HG03025 (cell line): Measurements from ENCODE around the gene IGF2.
"Not testable (repeated sequence)": the region's sequence is repeated elsewhere in the genome, so short reads cannot be mapped to it uniquely, and the experiment has no call there.

Experiments used
- ATAC-seq: cut with Tn5 transposase; IDR thresholded peaks from one replicate; pipeline ENCODE4 v1.9.1; 2021; ENCODE audit warnings: mild to moderate bottlenecking, moderate library complexity; ENCODE audit not compliant: unreplicated experiment, low FRiP score

The IGF2 gene

DNA sequence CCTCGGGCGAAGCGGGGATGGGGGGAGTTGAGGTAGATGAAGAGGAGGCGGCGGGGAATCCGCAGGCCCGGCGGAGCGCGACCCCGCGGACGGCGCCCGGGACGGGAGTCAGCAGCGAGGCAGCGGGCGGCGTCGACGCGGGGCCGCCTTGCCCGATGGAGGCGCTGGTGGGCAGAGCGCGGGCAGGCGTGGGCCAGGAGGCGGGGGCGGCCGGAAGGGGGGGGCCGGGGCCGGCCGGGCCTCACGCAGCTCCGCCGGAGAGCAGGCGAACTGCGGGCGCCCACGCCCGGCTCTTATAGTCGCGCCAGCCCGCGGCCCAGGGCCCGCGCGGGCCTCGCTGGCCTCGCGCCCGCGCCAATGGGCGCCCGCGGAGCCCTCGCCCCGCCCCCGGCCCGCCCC is at the start of gene IGF2:
Gene IGF2 (minus strand): TSS at position 267 of the 399 bp plus-strand sequence. CDS start 3,866 bp downstream, outside the sequence.
- ATAC-seq, result no peak

DNA sequence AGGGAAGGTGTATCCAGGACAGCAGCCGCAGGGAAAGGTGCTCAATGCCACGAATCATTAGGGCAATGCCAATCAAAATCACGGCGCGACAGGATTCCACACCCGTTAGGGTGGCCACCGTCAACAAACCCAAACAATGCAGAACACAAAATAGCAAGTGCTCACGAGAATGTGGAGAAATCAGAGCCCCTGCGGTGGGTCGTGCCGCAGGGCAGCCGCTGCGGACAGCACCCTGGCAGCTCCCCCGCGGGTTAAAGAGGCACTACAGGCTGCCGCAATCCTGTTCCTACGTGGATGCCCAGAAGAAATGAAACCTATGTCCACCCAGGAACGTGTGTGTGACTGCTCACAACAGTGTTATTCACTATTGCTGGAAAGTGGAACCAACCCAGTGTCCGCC is 49.6 kb upstream of the IGF2 start:
- no peak for ATAC-seq

GRCh38 chr11:2187280-2187707 is 48.1 kb upstream of the IGF2 start:
- no peak for ATAC-seq

- no peak for ATAC-seq
Observed at GRCh38 chr11:2186669-2187279, 47.6 kb upstream of the IGF2 start.

DNA sequence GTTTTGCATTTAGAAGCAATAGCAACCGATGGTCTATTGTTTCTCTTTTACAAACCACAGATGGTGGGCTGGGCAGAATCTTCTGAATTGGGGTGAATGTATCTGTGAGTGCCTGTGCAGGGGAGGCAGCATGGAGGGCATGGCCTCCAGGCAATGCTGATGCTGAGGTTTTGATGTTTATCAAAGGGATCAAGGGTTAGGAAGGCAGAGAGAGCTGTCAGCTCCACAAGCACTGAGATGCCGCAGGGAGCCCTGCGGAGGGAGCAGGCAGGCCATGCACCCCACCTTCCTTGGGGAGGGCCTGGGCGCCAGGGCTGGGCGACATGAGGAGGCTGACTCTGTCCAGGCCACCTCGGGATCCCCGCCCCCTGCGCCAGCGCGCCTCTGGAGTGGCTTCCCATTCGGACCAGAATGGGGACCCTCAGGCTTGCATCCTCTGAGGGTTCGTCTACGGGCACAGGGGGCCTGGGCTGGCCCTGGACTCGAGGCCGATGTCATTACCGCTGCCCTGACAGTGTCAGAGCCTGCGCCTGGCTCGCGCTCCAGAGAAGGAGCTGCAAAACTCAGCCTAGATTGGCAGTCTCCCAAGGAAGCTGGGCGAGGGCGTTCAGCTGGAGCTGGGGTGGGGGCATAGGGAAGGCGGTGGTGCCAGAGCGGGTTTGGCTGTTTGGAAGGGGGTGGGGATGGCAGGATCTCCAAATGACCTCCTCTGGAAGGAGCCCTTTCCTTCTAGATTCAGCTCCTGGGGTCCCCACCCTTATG is 46.3 kb upstream of the IGF2 start:
- ATAC-seq, result no peak

DNA sequence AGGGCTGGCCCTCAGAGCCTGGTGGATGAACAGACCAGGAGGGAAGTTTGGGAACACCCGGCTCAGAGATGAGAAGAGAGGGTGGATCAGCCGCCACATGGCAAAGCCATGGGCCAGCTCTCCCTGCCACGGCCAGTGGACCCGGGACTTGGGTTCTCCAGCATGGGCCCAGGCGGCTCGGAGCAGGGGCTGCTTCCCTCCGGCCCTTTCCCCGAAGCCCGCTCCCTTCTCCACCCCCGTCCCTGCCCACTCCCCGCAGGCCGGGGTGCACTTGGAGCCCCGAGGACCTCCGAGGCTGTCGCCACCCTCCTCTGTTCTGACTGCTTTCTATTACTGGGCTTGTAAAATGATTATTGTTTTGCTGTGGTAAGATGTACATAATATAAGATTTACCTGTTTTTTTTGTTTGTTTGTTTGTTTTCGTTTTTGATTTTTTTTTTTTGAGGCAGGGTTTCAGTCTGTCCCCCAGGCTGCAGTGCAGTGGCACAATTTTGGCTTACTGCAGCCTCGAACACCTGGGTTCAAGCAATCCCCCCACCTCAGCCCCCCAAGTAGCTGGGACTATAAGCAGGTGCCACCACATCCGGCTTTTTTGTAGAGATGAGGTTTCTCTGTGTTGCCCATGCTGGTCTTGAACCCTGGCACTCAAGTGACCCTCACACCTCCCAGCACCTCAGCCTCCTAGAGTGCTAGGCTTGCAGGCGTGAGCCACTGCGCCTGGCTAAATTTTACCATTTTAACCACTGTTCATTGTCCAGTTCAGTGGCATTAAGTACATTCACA is 43.7 kb upstream of the IGF2 start:
- no peak for ATAC-seq

GRCh38 chr11:2182075-2182474 is 42.9 kb upstream of the IGF2 start:
- no peak for ATAC-seq

GRCh38 chr11:2180789-2181370 is 41.7 kb upstream of the IGF2 start:
- no peak for ATAC-seq

DNA sequence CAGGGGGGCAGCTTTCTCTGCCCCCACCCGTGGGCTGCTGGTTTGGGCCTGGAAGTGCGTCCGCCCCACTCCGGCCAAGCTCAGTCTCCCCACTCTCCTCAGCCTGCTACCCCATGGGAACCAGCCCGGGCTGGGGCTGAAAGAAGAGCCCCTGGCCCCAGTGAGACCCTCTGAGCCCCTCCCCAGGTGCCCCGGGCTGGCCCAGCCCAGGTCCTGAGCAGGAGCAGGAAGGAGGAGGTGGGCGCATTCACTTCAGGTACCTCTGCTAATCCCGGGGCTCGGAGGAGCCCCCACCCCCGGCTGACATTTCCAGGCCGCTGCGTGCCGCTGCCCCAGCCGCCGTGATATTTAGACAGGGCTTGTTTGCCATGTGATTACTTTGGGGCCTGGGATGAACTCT is 41.2 kb upstream of the IGF2 start:
- ATAC-seq, result no peak

GRCh38 chr11:2179516-2179915 is 40.3 kb upstream of the IGF2 start:
- ATAC-seq, result no peak

DNA sequence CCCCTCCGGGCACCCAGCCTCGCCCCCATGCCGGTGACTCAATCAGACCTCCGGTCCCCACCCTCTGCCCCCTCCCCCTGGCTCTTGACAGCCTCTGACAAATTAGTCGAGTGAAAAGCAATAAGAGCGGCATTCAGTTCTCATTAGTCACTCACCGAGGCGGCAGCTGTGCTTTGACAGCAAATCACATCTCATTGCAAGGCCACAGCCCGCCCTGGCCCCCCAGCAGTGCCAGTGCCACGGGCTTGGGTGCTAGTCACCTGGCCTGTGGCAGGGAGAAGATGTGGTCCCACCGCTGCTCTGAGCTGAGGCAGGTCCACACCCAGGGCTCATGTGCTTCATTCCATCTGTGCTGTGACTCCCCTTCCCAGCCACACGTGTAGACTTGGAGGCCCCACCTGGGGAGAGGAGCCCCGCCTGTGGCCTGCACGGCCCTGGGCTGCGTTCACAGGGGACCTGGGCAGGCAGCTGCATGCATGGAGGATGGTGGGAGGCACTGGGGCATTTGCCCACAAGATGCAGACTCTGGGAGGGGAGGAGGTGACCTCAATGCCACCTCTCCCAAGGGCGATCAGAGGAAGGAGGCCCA is 39.8 kb upstream of the IGF2 start:
- no peak for ATAC-seq

DNA sequence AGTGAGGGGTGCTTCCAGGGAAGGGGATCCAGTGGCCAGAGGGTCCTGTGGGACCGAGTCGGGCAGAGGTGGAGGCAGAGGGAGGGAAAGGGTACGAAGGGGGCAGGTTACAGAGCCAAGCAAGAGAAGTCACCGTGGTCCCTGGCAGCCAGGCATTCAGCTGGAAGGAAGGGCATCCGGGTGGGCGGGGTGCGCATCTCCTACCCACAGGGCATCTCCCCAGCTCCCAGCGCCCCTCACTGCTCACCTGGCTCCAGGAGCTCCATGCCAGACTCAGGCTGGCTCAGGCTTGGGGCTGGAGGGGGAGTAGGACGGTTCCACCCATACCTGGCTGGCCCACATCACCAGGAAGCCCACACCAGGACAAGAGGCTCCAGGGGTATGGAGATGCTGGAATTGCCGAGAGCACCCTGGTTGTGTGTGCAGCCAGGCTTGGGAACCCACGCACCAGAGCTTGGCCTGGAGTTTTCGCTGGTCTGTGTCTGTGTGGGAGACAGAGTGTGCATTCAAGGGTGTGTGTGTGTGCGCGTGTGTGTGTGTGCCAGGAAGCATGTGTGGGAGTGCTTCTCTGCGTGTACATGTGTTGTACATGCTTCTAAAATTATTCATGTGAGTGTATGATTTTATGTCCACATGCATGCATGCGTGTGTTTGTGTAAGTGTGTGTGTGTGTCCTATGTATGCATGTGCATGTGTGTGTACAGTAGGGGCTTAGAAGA is 39.0 kb upstream of the IGF2 start:
- ATAC-seq, result not testable (repeated sequence)

GRCh38 chr11:2177076-2177475 is 37.9 kb upstream of the IGF2 start:
- no peak for ATAC-seq

DNA sequence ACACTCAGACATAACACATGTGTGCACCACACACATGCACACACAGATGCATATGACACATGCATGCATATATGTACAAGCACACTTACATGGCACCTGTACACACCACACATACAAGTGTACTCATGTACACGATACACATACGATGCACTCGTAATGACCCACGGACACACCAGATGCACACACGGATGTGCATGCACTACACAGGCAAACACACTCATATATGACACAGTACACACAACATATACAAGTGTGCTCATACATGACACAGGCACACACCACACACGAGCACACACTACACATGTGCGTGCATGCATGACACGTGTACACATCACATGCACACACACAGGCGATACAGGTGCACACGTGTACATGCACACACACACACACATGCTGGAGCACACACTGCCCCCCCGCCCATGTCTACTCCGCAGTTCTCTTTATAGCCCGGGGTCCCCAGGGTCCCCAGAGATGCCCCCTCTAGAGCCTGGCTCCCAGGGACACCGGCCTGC is 37.3 kb upstream of the IGF2 start:
- no peak for ATAC-seq

- ATAC-seq, result no peak
Observed at GRCh38 chr11:2175659-2176058, 36.5 kb upstream of the IGF2 start.

- ATAC-seq, result no peak
Observed at GRCh38 chr11:2174361-2174760, 35.2 kb upstream of the IGF2 start.

GRCh38 chr11:2173761-2174160 is 34.6 kb upstream of the IGF2 start:
- ATAC-seq, result no peak

- no peak for ATAC-seq
Observed at GRCh38 chr11:2173150-2173693, 34.0 kb upstream of the IGF2 start.

DNA sequence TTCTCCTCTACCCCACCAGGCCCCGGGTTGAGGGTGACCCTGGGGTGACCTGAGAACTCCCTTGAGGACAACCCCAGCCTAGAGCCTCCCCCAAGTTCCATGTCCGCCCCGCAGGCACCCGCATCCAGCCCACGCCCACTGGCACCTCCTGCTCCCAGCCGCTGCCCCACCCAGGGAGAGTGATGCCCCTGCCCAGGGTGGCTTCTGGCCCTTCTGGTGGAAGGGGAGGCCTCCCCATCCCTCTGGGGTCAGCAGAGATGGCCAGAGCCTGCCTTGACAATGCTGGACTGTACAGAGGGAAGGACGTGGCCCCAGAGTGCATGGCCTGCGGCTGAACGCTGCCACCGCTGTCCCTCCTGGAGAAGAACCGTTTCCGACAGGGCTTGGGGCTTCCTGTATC is 33.5 kb upstream of the IGF2 start:
- no peak for ATAC-seq

DNA sequence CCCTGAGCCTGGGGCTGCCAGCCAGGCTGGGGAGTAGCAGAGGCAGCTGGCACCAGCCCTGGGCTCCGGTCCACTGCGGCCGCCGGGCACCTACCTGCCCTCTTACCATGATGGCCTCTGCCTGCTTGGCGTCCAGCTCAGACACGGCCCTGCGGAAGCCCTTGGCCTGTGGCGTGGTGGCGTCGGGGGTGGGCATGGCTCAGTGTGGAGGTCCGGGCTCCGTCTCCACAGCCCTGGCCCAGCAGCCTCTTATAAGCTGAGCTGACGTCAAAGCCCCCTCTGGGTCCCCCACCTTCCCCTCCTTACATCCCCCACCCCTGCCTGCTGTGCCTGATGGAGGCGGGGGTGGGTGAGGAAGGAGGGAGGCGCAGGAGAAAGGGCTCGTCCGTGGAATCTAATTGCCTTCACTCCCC is 32.4 kb upstream of the IGF2 start, which contains the start of gene TH:
Gene TH (minus strand): TSS at position 225 of the 413 bp plus-strand sequence. CDS start 29 bp downstream, at position 196.
- no peak for ATAC-seq
